Measurements from ENCODE around the gene GTF2IRD2.
"Not testable (repeated sequence)": the region's sequence is repeated elsewhere in the genome, so short reads cannot be mapped to it uniquely, and the experiment has no call there.

GTF2IRD2 gene

DNA sequence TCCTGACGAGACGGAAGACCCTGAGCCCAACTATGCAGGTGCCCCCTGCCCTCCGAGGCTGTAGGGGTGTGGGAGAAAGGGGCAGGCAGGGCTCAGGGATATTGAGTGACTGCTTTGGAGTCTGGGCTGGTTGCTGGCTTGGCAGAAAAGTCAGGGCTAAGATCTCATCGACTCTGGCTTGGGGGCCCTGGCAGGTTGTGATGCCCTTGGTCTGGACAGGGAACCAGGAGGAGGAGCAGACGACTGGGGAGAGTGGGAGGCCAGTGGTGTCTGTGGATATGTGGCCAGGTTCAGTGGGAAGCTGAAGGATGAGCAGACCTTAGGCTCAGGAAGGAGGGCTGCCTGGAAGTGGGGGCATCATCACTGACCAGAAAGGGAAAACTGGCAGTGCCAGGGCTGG, 67.8 kb downstream of the GTF2IRD2 start:
- H3K9ac ChIP-seq (ENCODE audit: low read depth in 1 of 2, low read length in 2 of 2); H3K9me3 ChIP-seq (ENCODE audit: control insufficient read depth in 1 of 2, low read length in 2 of 2); H3K27ac ChIP-seq (ENCODE audit: low read depth, low read length); H3K27me3 ChIP-seq (ENCODE audit: control insufficient read depth in 1 of 2, insufficient read depth in 2 of 2, low read length in 2 of 2); H3K4me3 ChIP-seq (ENCODE audit: low read depth in 1 of 2, low read length in 2 of 2); H3K36me3 ChIP-seq (ENCODE audit: control insufficient read depth in 1 of 2, insufficient read depth in 2 of 2, low read length in 2 of 2); H3K4me1 ChIP-seq (ENCODE audit: control insufficient read depth in 1 of 2, insufficient read depth in 2 of 2, low read length in 2 of 2): not testable (repeated sequence)

- not testable (repeated sequence) for H3K27ac ChIP-seq (ENCODE audit: low read depth, low read length); H3K9ac ChIP-seq (ENCODE audit: low read depth in 1 of 2, low read length in 2 of 2); H3K4me3 ChIP-seq (ENCODE audit: low read depth in 1 of 2, low read length in 2 of 2); H3K36me3 ChIP-seq (ENCODE audit: control insufficient read depth in 1 of 2, insufficient read depth in 2 of 2, low read length in 2 of 2); H3K9me3 ChIP-seq (ENCODE audit: control insufficient read depth in 1 of 2, low read length in 2 of 2); H3K4me1 ChIP-seq (ENCODE audit: control insufficient read depth in 1 of 2, insufficient read depth in 2 of 2, low read length in 2 of 2); H3K27me3 ChIP-seq (ENCODE audit: control insufficient read depth in 1 of 2, insufficient read depth in 2 of 2, low read length in 2 of 2)
These were observed 69.7 kb downstream of the GTF2IRD2 start for GRCh38 chr7:74781746-74782145.

DNA sequence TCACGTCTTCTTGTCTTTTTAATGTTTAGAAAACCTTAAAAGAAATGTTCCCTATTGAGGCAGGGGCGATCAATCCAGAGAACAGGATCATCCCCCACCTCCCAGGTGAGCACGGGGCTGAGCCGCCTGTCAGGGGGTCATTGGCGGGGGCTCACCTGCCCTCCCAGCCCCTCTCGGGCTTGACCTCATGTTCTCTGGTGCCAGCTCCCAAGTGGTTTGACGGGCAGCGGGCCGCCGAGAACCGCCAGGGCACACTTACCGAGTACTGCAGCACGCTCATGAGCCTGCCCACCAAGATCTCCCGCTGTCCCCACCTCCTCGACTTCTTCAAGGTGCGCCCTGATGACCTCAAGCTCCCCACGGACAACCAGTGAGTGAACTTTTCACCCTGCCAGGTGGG, 72.4 kb downstream of the GTF2IRD2 start:
- not testable (repeated sequence) for H3K27me3 ChIP-seq (ENCODE audit: control insufficient read depth in 1 of 2, insufficient read depth in 2 of 2, low read length in 2 of 2)

GRCh38 chr7:74775111-74775510, 76.3 kb downstream of the GTF2IRD2 start:
- not testable (repeated sequence) for H3K9ac ChIP-seq (ENCODE audit: low read depth in 1 of 2, low read length in 2 of 2); H3K4me3 ChIP-seq (ENCODE audit: low read depth in 1 of 2, low read length in 2 of 2); H3K36me3 ChIP-seq (ENCODE audit: control insufficient read depth in 1 of 2, insufficient read depth in 2 of 2, low read length in 2 of 2); H3K27ac ChIP-seq (ENCODE audit: low read depth, low read length); H3K9me3 ChIP-seq (ENCODE audit: control insufficient read depth in 1 of 2, low read length in 2 of 2); H3K4me1 ChIP-seq (ENCODE audit: control insufficient read depth in 1 of 2, insufficient read depth in 2 of 2, low read length in 2 of 2); H3K27me3 ChIP-seq (ENCODE audit: control insufficient read depth in 1 of 2, insufficient read depth in 2 of 2, low read length in 2 of 2)

More for the DNA sequence above, 72.4 kb downstream of the GTF2IRD2 start:
- not testable (repeated sequence) for H3K9me3 ChIP-seq (ENCODE audit: control insufficient read depth in 1 of 2, low read length in 2 of 2); H3K36me3 ChIP-seq (ENCODE audit: control insufficient read depth in 1 of 2, insufficient read depth in 2 of 2, low read length in 2 of 2); H3K4me1 ChIP-seq (ENCODE audit: control insufficient read depth in 1 of 2, insufficient read depth in 2 of 2, low read length in 2 of 2); H3K9ac ChIP-seq (ENCODE audit: low read depth in 1 of 2, low read length in 2 of 2); H3K4me3 ChIP-seq (ENCODE audit: low read depth in 1 of 2, low read length in 2 of 2); H3K27ac ChIP-seq (ENCODE audit: low read depth, low read length)

- not testable (repeated sequence) for H3K4me1 ChIP-seq (ENCODE audit: control insufficient read depth in 1 of 2, insufficient read depth in 2 of 2, low read length in 2 of 2); H3K4me3 ChIP-seq (ENCODE audit: low read depth in 1 of 2, low read length in 2 of 2); H3K27me3 ChIP-seq (ENCODE audit: control insufficient read depth in 1 of 2, insufficient read depth in 2 of 2, low read length in 2 of 2); H3K36me3 ChIP-seq (ENCODE audit: control insufficient read depth in 1 of 2, insufficient read depth in 2 of 2, low read length in 2 of 2); H3K9me3 ChIP-seq (ENCODE audit: control insufficient read depth in 1 of 2, low read length in 2 of 2); H3K9ac ChIP-seq (ENCODE audit: low read depth in 1 of 2, low read length in 2 of 2); H3K27ac ChIP-seq (ENCODE audit: low read depth, low read length)
These were observed 77.3 kb downstream of the GTF2IRD2 start, which contains the start of gene NCF1 for GRCh38 chr7:74773760-74774750. TSS of gene NCF1 (plus strand) at chr7:74774011. CDS start at chr7:74774032, 21 bp downstream.

GRCh38 chr7:74772093-74772492, 79.3 kb downstream of the GTF2IRD2 start:
- H3K27ac ChIP-seq (ENCODE audit: low read depth, low read length); H3K27me3 ChIP-seq (ENCODE audit: control insufficient read depth in 1 of 2, insufficient read depth in 2 of 2, low read length in 2 of 2); H3K9ac ChIP-seq (ENCODE audit: low read depth in 1 of 2, low read length in 2 of 2); H3K4me3 ChIP-seq (ENCODE audit: low read depth in 1 of 2, low read length in 2 of 2); H3K9me3 ChIP-seq (ENCODE audit: control insufficient read depth in 1 of 2, low read length in 2 of 2); H3K4me1 ChIP-seq (ENCODE audit: control insufficient read depth in 1 of 2, insufficient read depth in 2 of 2, low read length in 2 of 2); H3K36me3 ChIP-seq (ENCODE audit: control insufficient read depth in 1 of 2, insufficient read depth in 2 of 2, low read length in 2 of 2): not testable (repeated sequence)

GRCh38 chr7:74770062-74770461, 81.3 kb downstream of the GTF2IRD2 start:
- H3K4me1 ChIP-seq (ENCODE audit: control insufficient read depth in 1 of 2, insufficient read depth in 2 of 2, low read length in 2 of 2); H3K9ac ChIP-seq (ENCODE audit: low read depth in 1 of 2, low read length in 2 of 2); H3K4me3 ChIP-seq (ENCODE audit: low read depth in 1 of 2, low read length in 2 of 2); H3K27ac ChIP-seq (ENCODE audit: low read depth, low read length); H3K27me3 ChIP-seq (ENCODE audit: control insufficient read depth in 1 of 2, insufficient read depth in 2 of 2, low read length in 2 of 2); H3K36me3 ChIP-seq (ENCODE audit: control insufficient read depth in 1 of 2, insufficient read depth in 2 of 2, low read length in 2 of 2); H3K9me3 ChIP-seq (ENCODE audit: control insufficient read depth in 1 of 2, low read length in 2 of 2): not testable (repeated sequence)

GRCh38 chr7:74766991-74767390, 84.4 kb downstream of the GTF2IRD2 start:
- not testable (repeated sequence) for H3K4me1 ChIP-seq (ENCODE audit: control insufficient read depth in 1 of 2, insufficient read depth in 2 of 2, low read length in 2 of 2); H3K27ac ChIP-seq (ENCODE audit: low read depth, low read length); H3K36me3 ChIP-seq (ENCODE audit: control insufficient read depth in 1 of 2, insufficient read depth in 2 of 2, low read length in 2 of 2); H3K9me3 ChIP-seq (ENCODE audit: control insufficient read depth in 1 of 2, low read length in 2 of 2); H3K27me3 ChIP-seq (ENCODE audit: control insufficient read depth in 1 of 2, insufficient read depth in 2 of 2, low read length in 2 of 2); H3K9ac ChIP-seq (ENCODE audit: low read depth in 1 of 2, low read length in 2 of 2); H3K4me3 ChIP-seq (ENCODE audit: low read depth in 1 of 2, low read length in 2 of 2)

GRCh38 chr7:74766509-74766908, 84.9 kb downstream of the GTF2IRD2 start:
- H3K9ac ChIP-seq (ENCODE audit: low read depth in 1 of 2, low read length in 2 of 2); H3K27me3 ChIP-seq (ENCODE audit: control insufficient read depth in 1 of 2, insufficient read depth in 2 of 2, low read length in 2 of 2); H3K36me3 ChIP-seq (ENCODE audit: control insufficient read depth in 1 of 2, insufficient read depth in 2 of 2, low read length in 2 of 2); H3K27ac ChIP-seq (ENCODE audit: low read depth, low read length); H3K4me1 ChIP-seq (ENCODE audit: control insufficient read depth in 1 of 2, insufficient read depth in 2 of 2, low read length in 2 of 2); H3K9me3 ChIP-seq (ENCODE audit: control insufficient read depth in 1 of 2, low read length in 2 of 2); H3K4me3 ChIP-seq (ENCODE audit: low read depth in 1 of 2, low read length in 2 of 2): not testable (repeated sequence)

DNA sequence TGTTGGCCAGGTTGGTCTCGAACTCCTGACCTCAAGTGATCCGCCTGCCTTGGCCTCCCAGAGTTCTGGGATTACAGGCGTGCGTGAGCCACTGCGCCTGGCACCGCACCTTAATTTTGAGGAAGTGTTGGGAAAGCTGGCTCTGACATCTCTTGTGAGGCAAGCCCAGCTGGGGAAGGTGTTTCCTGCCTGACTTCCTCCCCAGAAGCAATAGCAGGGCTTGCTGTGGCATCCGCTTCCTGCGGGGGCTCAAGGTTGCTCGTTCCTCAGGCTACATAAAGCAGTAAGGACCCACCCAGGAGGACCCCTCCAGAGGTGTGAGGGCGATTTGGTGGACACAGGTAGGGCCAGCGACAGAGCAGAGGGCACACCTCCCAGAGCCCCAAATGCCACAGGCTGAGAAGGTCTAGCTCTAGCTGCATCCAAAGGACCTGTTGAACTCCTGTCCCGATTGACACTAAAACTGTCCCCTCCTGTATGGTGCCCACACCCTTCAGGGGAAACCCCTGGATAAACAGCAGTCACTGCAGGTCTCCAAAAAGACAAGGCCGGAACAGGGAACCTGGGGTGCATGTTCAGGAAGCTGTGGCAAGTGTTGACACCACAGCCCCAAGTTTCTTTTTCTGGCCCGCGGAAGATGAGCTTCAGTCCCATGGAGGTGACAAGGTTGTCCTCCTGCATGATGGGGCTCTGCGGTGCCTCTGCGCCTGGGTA, 86.0 kb downstream of the GTF2IRD2 start:
- not testable (repeated sequence) for H3K9me3 ChIP-seq (ENCODE audit: control insufficient read depth in 1 of 2, low read length in 2 of 2); H3K27ac ChIP-seq (ENCODE audit: low read depth, low read length); H3K4me1 ChIP-seq (ENCODE audit: control insufficient read depth in 1 of 2, insufficient read depth in 2 of 2, low read length in 2 of 2); H3K27me3 ChIP-seq (ENCODE audit: control insufficient read depth in 1 of 2, insufficient read depth in 2 of 2, low read length in 2 of 2); H3K36me3 ChIP-seq (ENCODE audit: control insufficient read depth in 1 of 2, insufficient read depth in 2 of 2, low read length in 2 of 2); H3K4me3 ChIP-seq (ENCODE audit: low read depth in 1 of 2, low read length in 2 of 2); H3K9ac ChIP-seq (ENCODE audit: low read depth in 1 of 2, low read length in 2 of 2)

All from duodenal mucosa (tissue), 2 donors.